ENCODE results near the gene C3orf33. TPM values are rescaled to one million over a fixed set of nuclear protein-coding genes. Genes with fewer than 3 reads are reported as not detected.
A peak's percentile ranks its signal among the peaks of the same experiment; 100 is the strongest.

Gene C3orf33
- polyA plus RNA-seq, 1 donor from 2014 or later: 2.1 TPM

DNA sequence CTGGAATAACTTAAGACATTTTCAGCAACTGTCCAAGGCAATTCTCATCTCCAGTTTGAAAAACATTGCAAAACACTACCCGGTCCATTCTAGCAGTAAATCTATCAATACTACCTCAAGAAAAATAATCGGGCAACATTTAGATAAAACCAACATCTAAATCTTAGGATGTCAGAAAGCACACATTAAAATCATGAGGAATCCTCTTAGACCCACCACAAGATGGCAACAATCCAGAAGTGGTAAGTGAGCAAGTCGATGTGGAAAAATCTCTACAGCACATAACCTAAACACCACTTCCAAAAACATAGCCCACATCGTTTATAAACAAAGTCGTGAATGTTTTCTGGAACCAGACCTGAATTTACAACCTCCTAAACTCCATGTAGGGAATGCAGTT lies 66.9 kb downstream of the C3orf33 start:
- H3K4me3 Mint-ChIP-seq: peak overlapping the region in 1 of 4 donors; percentile 71
- H3K36me3 Mint-ChIP-seq: peaks cover 2% of the 10 kb centered on the region
- H3K9me3 Mint-ChIP-seq: peaks cover 0 to 2% (median 0%) of the 10 kb centered on the region in 3 donors
- peaks cover 33% of the 10 kb centered on the region for H3K27me3 Mint-ChIP-seq
- peaks cover 8 to 16% (median 11%) of the 10 kb centered on the region in 3 donors for H3K4me1 Mint-ChIP-seq
- H3K27ac Mint-ChIP-seq: no peak overlapping the region

DNA sequence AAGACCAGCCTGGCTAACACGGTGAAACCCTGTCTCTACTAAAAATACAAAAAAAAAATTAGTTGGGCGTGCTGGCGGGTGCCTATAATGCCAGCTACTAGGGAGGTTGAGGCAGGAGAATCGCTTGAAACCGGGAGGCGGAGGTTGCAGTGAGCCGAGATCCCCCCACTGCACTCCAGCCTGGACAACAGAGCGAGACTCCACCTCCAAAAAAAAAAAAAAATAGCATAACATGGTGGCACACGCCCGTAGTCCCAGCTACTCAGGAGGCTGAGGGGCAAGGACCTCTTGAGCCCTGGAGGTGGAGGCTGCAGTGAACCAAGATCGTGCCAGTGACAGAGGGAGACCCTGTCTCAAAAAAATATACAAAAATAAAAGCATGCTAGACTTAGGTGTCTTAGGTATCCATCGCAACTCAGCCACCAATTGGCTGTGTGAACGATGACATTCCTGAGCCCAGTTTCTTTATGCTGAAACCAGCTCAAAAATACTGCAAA lies 67.5 kb downstream of the C3orf33 start:
- Mint-ChIP-seq H3K4me1 (peaks cover 5 to 13% (median 9%) of the 10 kb centered on the region in 3 donors), H3K27me3 (peaks cover 30% of the 10 kb centered on the region), H3K9me3 (peaks cover 0 to 2% (median 0%) of the 10 kb centered on the region in 3 donors), H3K36me3 (peaks cover 2% of the 10 kb centered on the region), H3K4me3 (no peak overlapping the region), H3K27ac (no peak overlapping the region)

DNA sequence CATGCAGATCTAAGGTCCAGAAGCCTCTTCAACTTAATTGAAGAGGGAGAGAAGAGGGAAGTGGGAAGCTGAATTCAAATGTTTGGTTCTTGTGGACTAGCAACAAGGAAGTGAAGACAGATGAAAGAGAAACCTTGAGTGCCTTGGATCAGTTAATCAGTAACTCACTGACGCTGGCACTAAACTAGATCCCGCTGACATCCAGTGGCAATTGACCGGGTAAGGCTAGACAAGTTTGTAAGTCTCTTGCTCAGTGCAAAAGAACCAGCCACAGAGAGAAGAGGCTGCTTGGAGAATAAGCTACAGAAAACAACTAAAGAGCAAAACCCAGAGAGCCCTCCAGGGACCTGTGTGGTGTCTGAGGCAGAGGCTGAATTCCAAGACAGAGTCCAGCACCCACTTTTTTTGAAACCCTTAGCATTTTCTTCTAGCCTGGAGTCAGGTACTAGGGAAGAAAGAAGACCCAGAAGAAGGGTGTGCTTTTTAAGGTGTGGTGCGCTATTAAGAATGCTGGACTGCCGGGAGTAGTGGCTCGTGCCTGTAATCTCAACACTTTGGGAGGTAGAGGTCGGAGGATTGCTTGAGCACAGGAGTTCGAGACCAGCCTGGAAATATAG lies 68.1 kb downstream of the C3orf33 start:
- Mint-ChIP-seq H3K4me3 (peak overlapping the region in 1 of 4 donors; percentile 16), H3K27me3 (peaks cover 26% of the 10 kb centered on the region), H3K27ac (no peak overlapping the region), H3K4me1 (peaks cover 4 to 12% (median 7%) of the 10 kb centered on the region in 3 donors), H3K9me3 (peaks cover 0 to 2% (median 0%) of the 10 kb centered on the region in 3 donors), H3K36me3 (peaks cover 2% of the 10 kb centered on the region)

DNA sequence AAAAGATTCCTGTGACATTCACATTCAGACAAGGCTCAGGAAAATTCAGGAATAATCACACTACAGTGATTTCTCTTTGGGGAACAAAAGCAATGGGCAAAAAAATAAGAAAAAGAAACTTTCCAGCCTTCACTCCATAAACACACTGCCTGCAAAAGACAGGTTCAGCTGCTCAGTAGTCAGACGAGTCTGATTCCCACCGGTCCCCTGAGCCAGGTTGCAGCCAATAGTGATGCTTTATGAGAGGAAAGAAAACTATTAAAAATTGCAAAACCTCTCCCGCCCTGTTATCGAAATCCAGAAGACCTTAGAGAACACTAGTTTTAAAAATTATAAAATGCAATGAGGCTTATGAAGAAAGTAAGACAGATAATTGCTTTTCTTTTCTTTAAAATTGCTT lies 69.7 kb downstream of the C3orf33 start:
- H3K4me1 Mint-ChIP-seq: peaks cover 4 to 12% (median 7%) of the 10 kb centered on the region in 3 donors
- peaks cover 19% of the 10 kb centered on the region for H3K27me3 Mint-ChIP-seq
- H3K27ac Mint-ChIP-seq: no peak overlapping the region
- no peak overlapping the region for H3K4me3 Mint-ChIP-seq
- no peaks in the 10 kb centered on the region for H3K9me3 Mint-ChIP-seq
- H3K36me3 Mint-ChIP-seq: peaks cover 2% of the 10 kb centered on the region

DNA sequence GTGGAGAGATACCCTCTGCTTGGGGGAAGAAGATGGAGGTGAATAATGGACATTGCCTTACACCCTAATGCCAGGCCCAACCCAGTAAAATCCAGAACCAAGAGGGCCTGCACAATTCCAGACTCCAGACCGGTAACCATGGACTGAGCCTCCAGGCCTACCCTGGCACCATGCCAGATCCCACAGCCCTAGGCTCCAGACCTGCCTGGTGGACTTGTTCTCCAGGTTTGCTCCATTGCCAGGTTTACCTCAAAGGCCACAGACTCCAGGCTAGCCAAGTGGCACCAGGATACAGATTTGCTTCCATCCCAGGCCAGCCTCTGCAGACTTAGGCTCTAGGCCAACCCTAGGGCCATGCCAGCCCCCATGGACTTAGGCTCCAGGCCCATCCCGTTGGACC lies 75.2 kb downstream of the C3orf33 start:
- no peaks in the 10 kb centered on the region for H3K4me1 Mint-ChIP-seq
- no peak overlapping the region for H3K27ac Mint-ChIP-seq
- peaks cover 0 to under 1% (median 0%) of the 10 kb centered on the region in 3 donors for H3K9me3 Mint-ChIP-seq
- no peak overlapping the region for H3K4me3 Mint-ChIP-seq
- H3K36me3 Mint-ChIP-seq: no peaks in the 10 kb centered on the region
- H3K27me3 Mint-ChIP-seq: peaks cover 3% of the 10 kb centered on the region

DNA sequence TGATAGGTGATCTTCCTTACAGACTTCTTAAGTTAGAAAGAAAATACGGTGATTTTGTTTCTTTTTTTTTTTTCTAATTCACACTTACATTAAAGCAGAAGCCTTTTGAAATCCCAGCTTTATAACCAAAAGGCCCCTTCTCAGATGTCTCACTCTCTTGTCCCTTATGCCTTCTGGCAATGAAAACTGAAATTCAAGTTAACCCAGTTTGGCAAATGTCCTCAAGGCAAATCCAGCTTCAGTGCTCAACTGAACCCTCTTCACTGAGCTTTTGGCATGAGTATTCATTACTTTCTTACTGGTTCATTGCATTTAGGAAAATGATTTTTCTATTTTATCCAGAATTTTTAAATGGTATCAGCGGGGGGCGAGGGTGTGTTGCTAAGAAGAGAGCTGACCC lies 78.2 kb downstream of the C3orf33 start:
- Mint-ChIP-seq H3K27me3 (no peaks in the 10 kb centered on the region), H3K27ac (no peak overlapping the region), H3K4me1 (no peaks in the 10 kb centered on the region), H3K4me3 (no peak overlapping the region), H3K36me3 (no peaks in the 10 kb centered on the region), H3K9me3 (peaks cover 0 to 3% (median 0%) of the 10 kb centered on the region in 3 donors)

DNA sequence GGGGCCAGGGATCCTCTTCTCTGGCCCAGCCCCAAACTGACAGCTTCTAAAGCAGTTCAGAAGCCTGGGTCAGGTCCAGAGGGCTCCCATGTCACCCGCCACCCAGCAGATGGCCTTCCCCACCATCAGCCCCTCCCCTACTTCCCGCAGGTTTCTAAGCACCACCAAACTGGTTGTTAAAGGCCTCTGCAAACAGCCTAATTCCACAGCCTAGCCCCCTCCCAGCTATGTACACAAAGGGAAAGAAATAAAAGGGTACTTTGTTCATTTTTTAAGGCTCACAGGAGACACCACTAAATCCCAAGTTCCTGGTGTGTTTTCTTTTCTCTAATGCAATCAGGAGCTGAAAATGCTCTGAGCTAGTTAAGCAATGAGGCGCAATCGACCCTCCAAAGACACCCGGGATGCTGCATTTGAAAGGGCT lies 91.8 kb downstream of the C3orf33 start:
- no peaks in the 10 kb centered on the region for H3K27me3 Mint-ChIP-seq
- H3K4me3 Mint-ChIP-seq: no peak overlapping the region
- H3K36me3 Mint-ChIP-seq: no peaks in the 10 kb centered on the region
- H3K4me1 Mint-ChIP-seq: no peaks in the 10 kb centered on the region
- no peak overlapping the region for H3K27ac Mint-ChIP-seq
- H3K9me3 Mint-ChIP-seq: peaks cover 3 to 11% (median 8%) of the 10 kb centered on the region in 3 donors

Other genes with a start within 250 kb of the C3orf33 start
- not detected for gene PLCH1, start 61.2 kb downstream of the C3orf33 start, polyA plus RNA-seq
- gene SLC33A1, start 48.1 kb upstream of the C3orf33 start, polyA plus RNA-seq: 13.0 TPM
- 47.1 TPM for gene GMPS, start 64.4 kb upstream of the C3orf33 start, polyA plus RNA-seq